PC-3 (cell line): ENCODE results near the gene CDH13.

ENCODE experiments used
- EZH2phosphoT487 ChIP-seq: fragments of 300-600 bp; sonication (generic); IDR thresholded peaks from 2 replicates; pipeline ENCODE4 v1.6.1; 2018; ENCODE audit warnings: mild to moderate bottlenecking, antibody characterized with exemption, low read length, borderline replicate concordance
- TF ChIP-seq, protein P1 (sequence below): fragments of 300-600 bp; sonication (generic); conservative IDR thresholded peaks from 2 replicates; pipeline ENCODE4 v1.5.1; 2017; ENCODE audit warnings: antibody characterized with exemption, low read depth, mild to moderate bottlenecking, low read length

DNA sequence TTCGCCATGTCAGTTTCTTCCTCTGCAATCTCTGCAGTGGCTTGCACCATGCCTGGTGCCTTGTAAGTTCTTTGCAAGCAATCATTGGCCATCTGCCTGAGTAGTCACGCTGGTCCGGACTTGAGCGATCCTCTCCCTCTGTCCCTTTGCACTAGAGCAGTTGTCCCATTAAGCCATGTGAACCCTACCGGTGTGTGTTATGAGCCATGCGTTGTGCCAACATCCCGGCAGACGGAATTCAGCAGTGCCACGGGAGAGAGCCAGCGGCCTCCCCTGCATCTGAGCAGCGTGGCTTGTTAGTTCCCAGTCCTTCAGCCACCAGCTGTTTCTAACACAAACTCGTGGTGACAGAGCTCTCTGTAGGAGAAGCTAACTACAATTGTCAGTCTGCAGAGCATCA, 905.9 kb downstream of the CDH13 start:
- TF ChIP-seq, protein P1, sequence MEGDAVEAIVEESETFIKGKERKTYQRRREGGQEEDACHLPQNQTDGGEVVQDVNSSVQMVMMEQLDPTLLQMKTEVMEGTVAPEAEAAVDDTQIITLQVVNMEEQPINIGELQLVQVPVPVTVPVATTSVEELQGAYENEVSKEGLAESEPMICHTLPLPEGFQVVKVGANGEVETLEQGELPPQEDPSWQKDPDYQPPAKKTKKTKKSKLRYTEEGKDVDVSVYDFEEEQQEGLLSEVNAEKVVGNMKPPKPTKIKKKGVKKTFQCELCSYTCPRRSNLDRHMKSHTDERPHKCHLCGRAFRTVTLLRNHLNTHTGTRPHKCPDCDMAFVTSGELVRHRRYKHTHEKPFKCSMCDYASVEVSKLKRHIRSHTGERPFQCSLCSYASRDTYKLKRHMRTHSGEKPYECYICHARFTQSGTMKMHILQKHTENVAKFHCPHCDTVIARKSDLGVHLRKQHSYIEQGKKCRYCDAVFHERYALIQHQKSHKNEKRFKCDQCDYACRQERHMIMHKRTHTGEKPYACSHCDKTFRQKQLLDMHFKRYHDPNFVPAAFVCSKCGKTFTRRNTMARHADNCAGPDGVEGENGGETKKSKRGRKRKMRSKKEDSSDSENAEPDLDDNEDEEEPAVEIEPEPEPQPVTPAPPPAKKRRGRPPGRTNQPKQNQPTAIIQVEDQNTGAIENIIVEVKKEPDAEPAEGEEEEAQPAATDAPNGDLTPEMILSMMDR, result no peak
- TF ChIP-seq EZH2phosphoT487, result no peak
